T-helper 2 cell (primary cell): ENCODE data around the gene SULT1B1.

Source experiments
- DNase-seq, 5 experiments: peaks; one replicate each; pipeline versions ENCODE4 v3.0.0 to v3.0.0-alpha.2; 2012 to 2022

The SULT1B1 gene

DNA sequence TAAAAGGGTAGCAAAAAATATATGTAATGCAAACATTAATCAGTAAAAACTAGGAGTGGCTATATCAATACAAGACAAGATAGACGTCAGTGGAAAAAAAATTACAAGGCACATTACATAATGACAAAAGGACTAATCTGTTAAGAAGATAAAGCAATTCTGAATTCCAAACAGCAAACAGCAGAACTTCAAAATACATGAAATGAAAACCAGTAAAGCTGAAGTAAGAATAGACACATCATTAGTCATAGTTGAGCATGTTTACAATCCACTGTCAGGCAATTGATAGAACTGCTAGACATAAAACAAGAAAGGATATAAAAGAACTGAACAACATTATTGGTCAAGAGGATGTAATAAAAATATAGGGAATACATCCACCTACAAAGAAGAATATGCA is 12.2 kb downstream of the SULT1B1 start:
- DNase-seq = no peak

- no peak for DNase-seq
Observed at GRCh38 chr4:69744157-69744478, 16.3 kb downstream of the SULT1B1 start.

- no peak for DNase-seq
Observed at GRCh38 chr4:69743476-69744156, 16.8 kb downstream of the SULT1B1 start.

DNA sequence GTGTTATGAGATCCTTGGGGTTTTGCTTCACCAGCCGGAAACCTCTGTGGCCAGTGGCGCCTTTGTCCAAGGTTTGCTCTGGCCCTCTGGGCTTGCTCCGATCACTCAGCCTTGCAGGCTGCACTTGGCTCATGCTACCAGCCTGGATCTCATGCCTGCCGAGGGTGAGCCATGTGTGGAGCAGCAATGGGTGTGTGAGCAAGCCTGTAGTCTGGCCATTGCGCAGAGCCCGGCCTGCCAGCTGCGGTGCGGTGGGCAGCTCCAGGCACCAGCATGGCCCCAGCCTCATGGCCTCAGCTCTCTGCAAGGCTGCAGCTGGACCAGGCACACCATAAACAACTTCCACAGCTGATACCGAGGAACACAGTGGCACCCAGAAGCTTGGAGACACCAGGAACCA is 17.8 kb downstream of the SULT1B1 start:
- DNase-seq = no peak

DNA sequence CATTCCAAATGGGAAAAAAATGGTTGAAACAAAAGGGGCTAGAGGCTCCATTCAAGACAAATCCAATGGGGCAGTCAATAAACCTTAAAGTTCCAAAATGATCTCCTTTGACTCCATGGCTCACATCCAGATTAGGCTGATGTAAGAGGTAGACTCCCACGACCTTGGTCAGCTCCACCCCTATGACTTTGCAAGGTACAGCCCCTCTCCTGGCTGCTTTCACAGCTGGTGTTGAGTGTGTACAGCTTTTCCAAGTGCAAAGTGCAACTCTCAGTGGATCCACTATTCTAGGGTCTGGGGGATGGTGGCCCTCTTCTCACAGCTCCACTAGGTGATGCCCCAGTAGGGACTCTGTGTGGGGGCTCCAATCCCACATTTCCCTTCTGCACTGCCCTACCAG is 21.5 kb downstream of the SULT1B1 start:
- DNase-seq = no peak

GRCh38 chr4:69735119-69735518 is 25.3 kb downstream of the SULT1B1 start:
- no peak for DNase-seq

- DNase-seq = no peak
Observed at GRCh38 chr4:69731847-69732246, 28.6 kb downstream of the SULT1B1 start.

DNA sequence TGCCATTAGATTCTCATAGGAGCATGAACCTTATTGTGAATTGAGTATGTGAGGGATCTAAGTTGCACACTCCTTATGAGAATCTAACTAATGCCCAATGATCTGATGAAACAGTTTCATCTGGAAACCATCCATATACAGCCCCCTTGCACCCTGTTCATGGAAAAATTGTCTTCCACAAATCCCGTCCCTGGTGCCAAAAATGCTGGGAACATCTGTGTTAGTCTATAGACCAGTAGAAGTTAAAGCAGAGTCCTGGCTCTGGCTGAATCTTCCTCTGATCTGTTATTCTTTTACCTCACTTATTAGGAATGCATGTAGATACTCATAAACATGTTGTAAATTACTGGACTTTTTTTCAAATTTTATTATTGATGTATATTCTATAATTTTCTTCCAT is 29.2 kb downstream of the SULT1B1 start:
- DNase-seq = no peak

DNA sequence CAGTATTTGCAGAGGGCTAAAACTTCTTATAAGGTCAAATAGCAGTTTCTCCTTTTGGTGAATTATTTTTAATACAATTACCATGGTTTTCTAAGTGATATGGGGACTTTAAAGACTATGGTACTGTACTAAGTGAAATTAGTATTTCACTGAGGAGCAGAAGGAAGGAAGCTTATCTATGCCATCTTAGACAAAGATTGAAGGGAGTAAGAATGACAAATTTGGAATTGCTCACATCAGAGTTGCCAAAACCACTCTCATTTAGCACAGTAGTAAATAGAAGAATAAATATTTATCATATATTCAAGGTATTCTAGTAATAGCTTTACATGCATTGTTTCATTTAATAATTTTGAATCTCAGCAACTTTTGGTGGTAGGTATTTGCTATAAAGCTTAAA is 30.4 kb downstream of the SULT1B1 start:
- DNase-seq = no peak

DNA sequence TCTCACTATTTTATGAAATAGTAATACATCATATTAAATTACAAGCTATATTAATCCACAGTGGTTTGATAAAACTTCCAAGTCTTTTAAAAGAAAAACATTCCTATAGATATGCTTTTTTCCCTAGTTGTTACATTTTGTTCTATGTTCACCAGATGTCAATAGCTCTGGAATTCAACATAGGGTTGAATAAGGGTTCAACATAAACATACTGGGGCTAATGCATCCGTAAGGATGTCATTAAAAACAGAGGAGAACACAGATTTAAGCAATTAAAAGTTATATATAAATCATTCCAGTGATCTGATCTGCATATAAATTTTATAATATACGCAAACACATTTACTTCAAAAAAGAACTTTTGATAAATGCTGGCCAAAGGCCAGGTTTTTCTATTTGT is 32.5 kb downstream of the SULT1B1 start:
- DNase-seq = no peak

- DNase-seq = no peak
Observed at GRCh38 chr4:69727426-69727825, 33.0 kb downstream of the SULT1B1 start.

- DNase-seq = no peak
Observed at GRCh38 chr4:69726971-69727370, 33.4 kb downstream of the SULT1B1 start.

- no peak for DNase-seq
Observed at GRCh38 chr4:69718396-69719271, 41.8 kb downstream of the SULT1B1 start.

GRCh38 chr4:69717778-69718177 is 42.6 kb downstream of the SULT1B1 start:
- no peak for DNase-seq

- DNase-seq = no peak
Observed at GRCh38 chr4:69716654-69717053, 43.8 kb downstream of the SULT1B1 start.

DNA sequence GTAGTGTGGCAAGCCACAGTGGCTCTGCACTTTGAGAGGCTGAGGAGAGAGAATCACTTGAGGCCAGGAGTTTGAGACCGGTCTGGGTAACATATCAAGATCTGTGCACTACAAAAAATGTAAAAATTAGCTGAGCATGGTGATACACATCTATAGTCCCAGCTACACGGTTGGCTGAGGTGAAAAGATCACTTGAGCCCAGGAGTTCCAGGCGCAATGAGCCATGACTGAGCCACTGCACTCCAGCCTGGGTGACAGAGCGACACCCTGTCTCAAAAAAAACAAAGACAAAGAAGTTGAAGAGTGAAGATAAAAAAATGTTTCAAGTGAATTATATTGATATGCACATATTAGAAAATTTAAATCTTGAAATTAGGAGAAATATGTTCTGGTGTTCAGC is 46.3 kb downstream of the SULT1B1 start:
- DNase-seq = no peak

DNA sequence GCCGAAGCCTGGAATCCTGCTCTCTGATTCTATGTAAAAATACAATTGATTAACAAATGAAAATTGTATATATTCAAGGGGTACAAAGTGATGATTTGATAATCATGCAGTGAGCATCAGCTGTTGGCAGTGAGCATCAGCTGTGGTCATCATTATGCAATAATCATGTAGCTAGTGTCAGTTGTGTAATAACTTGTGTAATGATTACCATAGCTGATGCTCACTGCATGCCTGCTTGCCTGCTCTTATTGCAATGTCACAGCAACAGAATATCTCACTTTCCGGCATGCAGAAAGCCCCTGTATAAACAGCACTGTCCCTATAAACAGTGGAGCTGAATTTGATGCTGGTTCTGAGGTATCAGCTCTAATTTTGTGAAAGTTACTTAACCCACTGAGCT is 46.8 kb downstream of the SULT1B1 start:
- DNase-seq = no peak

GRCh38 chr4:69710580-69710979 is 49.8 kb downstream of the SULT1B1 start:
- no peak for DNase-seq

DNA sequence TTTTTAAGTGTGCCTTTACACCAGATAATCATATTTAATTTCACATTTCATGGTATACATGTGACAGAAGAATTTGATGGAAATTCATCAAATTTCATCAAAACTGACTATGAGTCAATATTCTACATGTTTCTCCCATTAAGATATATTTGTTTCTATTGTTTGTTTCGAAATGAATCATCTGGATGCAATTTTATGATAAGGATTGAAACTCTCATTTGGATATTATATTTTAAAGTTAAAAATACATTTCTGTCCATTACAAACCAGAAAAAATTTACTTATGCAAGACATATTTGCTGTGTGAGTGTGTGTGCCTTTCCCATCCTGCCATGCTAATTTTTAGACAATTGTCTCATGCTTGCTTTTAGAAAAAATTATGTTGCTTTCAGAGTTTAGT is 52.2 kb downstream of the SULT1B1 start:
- no peak for DNase-seq

DNA sequence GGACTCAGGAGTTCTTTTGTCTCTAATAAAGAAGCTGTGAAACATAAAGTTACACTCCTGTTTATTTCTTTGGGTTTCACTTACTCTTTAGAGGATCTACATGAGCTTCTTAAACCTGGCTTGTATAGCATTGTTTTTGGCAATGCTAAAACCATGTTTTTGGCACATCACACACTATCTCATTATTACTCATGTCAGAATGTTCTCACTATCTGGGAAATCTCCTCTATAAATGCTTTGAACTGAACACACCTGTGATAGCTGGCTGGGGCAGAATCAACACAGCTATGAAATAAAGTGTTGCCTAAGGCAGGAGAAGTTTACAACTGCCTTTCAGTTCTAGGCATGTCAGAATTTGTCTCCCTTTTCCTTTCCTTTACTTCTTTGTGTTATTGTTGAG is 52.6 kb downstream of the SULT1B1 start:
- DNase-seq = peak in 1 of 5 experiments; percentile 1

DNA sequence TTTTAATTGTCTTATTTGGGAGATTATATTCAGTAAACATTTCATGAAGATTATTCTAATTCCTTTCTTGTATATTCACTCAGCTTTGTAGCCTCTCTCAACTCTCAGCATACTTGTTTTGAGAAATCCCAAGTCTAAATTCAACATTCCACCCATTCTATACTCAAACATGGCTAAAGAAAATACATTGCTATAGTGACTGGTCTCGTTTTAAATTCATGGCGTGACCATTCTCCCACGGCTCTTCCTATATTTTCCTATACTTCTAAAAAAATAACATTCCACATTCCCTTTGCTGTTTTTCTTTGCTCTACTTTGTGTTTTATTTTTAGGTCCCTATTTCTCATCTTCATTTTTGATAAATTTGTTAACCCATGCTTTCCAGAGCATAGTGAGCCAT is 58.2 kb downstream of the SULT1B1 start:
- no peak for DNase-seq

DNA sequence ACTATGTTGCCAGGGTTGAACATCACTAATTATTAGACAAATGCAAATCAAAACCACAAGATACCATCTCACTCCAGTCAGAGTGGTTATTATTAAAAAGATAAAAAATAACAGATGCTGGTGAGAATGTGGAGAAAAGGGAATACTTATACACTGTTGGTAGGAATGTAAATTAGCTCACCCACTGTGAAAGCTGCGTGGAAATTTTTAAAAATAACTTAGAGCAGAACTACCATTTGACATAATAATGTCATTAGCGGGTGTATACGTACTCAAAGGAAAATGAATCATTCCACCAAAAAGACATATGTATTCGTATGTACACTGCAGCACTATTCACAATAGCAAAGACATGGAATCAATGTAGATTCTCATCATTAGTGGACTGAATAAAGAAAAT is 58.7 kb downstream of the SULT1B1 start:
- no peak for DNase-seq

- no peak for DNase-seq
Observed at GRCh38 chr4:69697536-69698242, 62.7 kb downstream of the SULT1B1 start.

DNA sequence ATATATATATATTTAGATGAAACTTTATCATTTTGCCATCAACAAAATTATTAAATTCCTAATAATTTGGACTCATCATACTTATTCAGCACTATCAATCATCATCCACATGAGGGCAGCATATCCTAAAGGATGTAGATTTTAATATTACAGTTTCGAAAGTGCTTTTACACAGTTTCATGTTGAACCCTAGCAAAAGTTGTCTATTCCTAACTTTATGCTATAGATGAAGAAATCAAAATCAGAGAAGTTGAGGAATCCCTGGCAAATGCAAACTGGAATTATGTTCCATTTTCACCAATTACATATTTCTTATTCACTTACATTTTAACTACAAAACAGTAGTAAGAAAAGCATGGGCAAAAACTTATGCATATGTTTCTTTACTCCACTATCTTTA is 70.8 kb downstream of the SULT1B1 start:
- DNase-seq = peak in 1 of 5 experiments; percentile 26
